Cardiac ventricle fibroblast (primary cell): ENCODE measurements around the gene HSFX4. TPM values are rescaled to one million over a fixed set of nuclear protein-coding genes. Genes with fewer than 3 reads are reported as not detected.

ENCODE experiments used
- total RNA-seq: library from RNA; depleted of rRNA; stranded (reverse); fragments of >200 nt; gene quantifications from 2 replicates; pipeline ENCODE4 v1.2.3, GENCODE V29; 2015

The HSFX4 gene
- total RNA-seq = not detected in 2 replicates

GRCh38 chrX:149929400-149929799 lies at the start of gene HSFX4:
Gene HSFX4, plus strand, starts transcription at chrX:149929573. Its CDS starts 72 bp downstream, at chrX:149929645.

GRCh38 chrX:149881081-149881711 lies 48.2 kb upstream of the HSFX4 start, which contains the start of gene MAGEA8:
Gene MAGEA8, plus strand, starts transcription at chrX:149881183. Its CDS starts 3,090 bp downstream, at chrX:149884273.

GRCh38 chrX:149938427-149938880 lies 9.1 kb downstream of the HSFX4 start, which contains the start of gene EOLA2:
Gene EOLA2, minus strand, starts transcription at chrX:149938491. Its CDS starts 4,617 bp downstream, at chrX:149933874.

Other genes with a start within 250 kb of the HSFX4 start
- not detected in 2 replicates for gene MAGEA11, start 217.5 kb upstream of the HSFX4 start, total RNA-seq
- 0.24 and 0.56 TPM in 2 replicates for gene HSFX1, start 155.5 kb upstream of the HSFX4 start, total RNA-seq
- not detected in 2 replicates for gene MAGEA9, start 147.6 kb upstream of the HSFX4 start, total RNA-seq
- not detected in 2 replicates for gene MAGEA8, start 48.4 kb upstream of the HSFX4 start, total RNA-seq
- gene EOLA2, start 8.9 kb downstream of the HSFX4 start, total RNA-seq = 17.6 and 20.0 TPM in 2 replicates